ENCODE data around the gene TAC4.
A peak's percentile ranks its signal among the peaks of the same experiment; 100 is the strongest.

TAC4 gene

GRCh38 chr17:49842371-49842770 is 5.5 kb downstream of the TAC4 start:
- DNase-seq: no peak

- no peak for DNase-seq
Observed at GRCh38 chr17:49841548-49841947, 6.3 kb downstream of the TAC4 start.

GRCh38 chr17:49839455-49839854 is 8.4 kb downstream of the TAC4 start:
- no peak for DNase-seq

GRCh38 chr17:49836111-49837030 is 11.5 kb downstream of the TAC4 start:
- peak; percentile 67 for DNase-seq

GRCh38 chr17:49835472-49835871 is 12.4 kb downstream of the TAC4 start:
- no peak for DNase-seq

- DNase-seq: no peak
Observed at GRCh38 chr17:49834118-49834743, 13.6 kb downstream of the TAC4 start.

GRCh38 chr17:49832840-49833599 is 14.8 kb downstream of the TAC4 start:
- DNase-seq: no peak

- peak; percentile 48 for DNase-seq
Observed at GRCh38 chr17:49830605-49831004, 17.3 kb downstream of the TAC4 start.

GRCh38 chr17:49829026-49829425 is 18.8 kb downstream of the TAC4 start:
- DNase-seq: peak; percentile 37

GRCh38 chr17:49828325-49828724 is 19.5 kb downstream of the TAC4 start:
- peak; percentile 68 for DNase-seq

GRCh38 chr17:49825645-49826044 is 22.2 kb downstream of the TAC4 start:
- DNase-seq: no peak

GRCh38 chr17:49823614-49824013 is 24.3 kb downstream of the TAC4 start:
- no peak for DNase-seq

- no peak for DNase-seq
Observed at GRCh38 chr17:49822829-49823228, 25.0 kb downstream of the TAC4 start.

- DNase-seq: no peak
Observed at GRCh38 chr17:49821916-49822315, 26.0 kb downstream of the TAC4 start.

GRCh38 chr17:49821466-49821865 is 26.4 kb downstream of the TAC4 start:
- DNase-seq: no peak

GRCh38 chr17:49820773-49821172 is 27.1 kb downstream of the TAC4 start:
- DNase-seq: no peak

- no peak for DNase-seq
Observed at GRCh38 chr17:49819651-49820050, 28.2 kb downstream of the TAC4 start.

- no peak for DNase-seq
Observed at GRCh38 chr17:49819138-49819537, 28.7 kb downstream of the TAC4 start.

GRCh38 chr17:49817993-49818392 is 29.9 kb downstream of the TAC4 start:
- DNase-seq: no peak

GRCh38 chr17:49815761-49816281 is 32.0 kb downstream of the TAC4 start:
- no peak for DNase-seq

- DNase-seq: no peak
Observed at GRCh38 chr17:49814781-49815529, 32.9 kb downstream of the TAC4 start.

GRCh38 chr17:49809056-49809455 is 38.8 kb downstream of the TAC4 start:
- DNase-seq: no peak

Measured in fibroblast of skin of back (primary cell).